K562 (cell line): ENCODE results near the gene CPT1C. TPM values are rescaled to one million over a fixed set of nuclear protein-coding genes. Genes with fewer than 3 reads are reported as not detected.

Experiments used
- BRF1 ChIP-seq: IDR thresholded peaks from 3 replicates; pipeline ENCODE4 v1.6.1; 2011; ENCODE audit warnings: borderline replicate concordance, mild to moderate bottlenecking; ENCODE audit not compliant: insufficient read length; ENCODE audit errors: extremely low read depth
- CBX3 ChIP-seq, 2 experiments: IDR thresholded peaks; 1 replicate in 1 of 2; 2 replicates in 1 of 2; pipeline ENCODE4 v1.6.1; 2012; ENCODE audit warnings: inconsistent platforms in 2 of 2, low read length in 2 of 2, borderline replicate concordance in 1 of 2, control low read depth in 1 of 2
- DEAF1 ChIP-seq: fragments of 450-650 bp; formaldehyde crosslinking; IDR thresholded peaks from 2 replicates; pipeline ENCODE4 v1.4.0; 2020; ENCODE audit warnings: mild to moderate bottlenecking, moderate library complexity
- MAFG ChIP-seq: fragments of 450-650 bp; conservative IDR thresholded peaks from 2 replicates; pipeline ENCODE4 v1.6.1; 2016; ENCODE audit warnings: missing genetic modification characterization, missing compliant biosample characterization
- SNAPC5 ChIP-seq: fragments of 250-450 bp; sonication (Bioruptor Pico); IDR thresholded peaks from 2 replicates; pipeline ENCODE4 v1.8.0; 2021; ENCODE audit warnings: moderate library complexity, mild to moderate bottlenecking, inconsistent platforms
- ZBTB40 ChIP-seq, 2 experiments: fragments of 450-650 bp in 1 of 2; sonication (generic) in 1 of 2; formaldehyde crosslinking in 1 of 2; IDR thresholded peaks; 2 replicates each; pipeline versions ENCODE4 v1.7.1 to v1.9.0; 2016 to 2022; ENCODE audit warnings: inconsistent platforms in 1 of 2, mild to moderate bottlenecking in 1 of 2, missing genetic modification reagents in 1 of 2
- ZC3H8 ChIP-seq: fragments of 450-650 bp; IDR thresholded peaks from 2 replicates; pipeline ENCODE4 v1.6.1; 2017
- ZNF324 ChIP-seq: fragments of 250-450 bp; sonication (Bioruptor Pico); IDR thresholded peaks from 2 replicates; pipeline ENCODE4 v1.4.0; 2020; ENCODE audit warnings: mild to moderate bottlenecking
- polyA plus RNA-seq, 8 experiments: library from polyadenylated mRNA; depleted of rRNA in 4 of 8; stranded (reverse) in 5 of 8; unstranded in 3 of 8; fragments of >200 nt; fragmentation: Nextera tagmentation in 2 of 8; fragmentation: Illumina TruSeq in 1 of 8; extraction: Ambion mirVana in 2 of 8; extraction: Trizol in 1 of 8; gene quantifications; 2 replicates each; pipeline versions ENCODE4 v1.2.1 to v1.2.3, GENCODE V29; 2011 to 2014; ENCODE audit warnings: inconsistent platforms in 1 of 8, missing spikeins in 1 of 8
- total RNA-seq, 7 experiments: library from RNA; depleted of rRNA in 6 of 7; stranded (reverse); fragments of >200 nt in 6 of 7; fragmentation: Illumina TruSeq in 2 of 7; extraction: Trizol in 2 of 7; gene quantifications; 2 replicates each; pipeline versions ENCODE4 v1.2.1 to v1.2.3, GENCODE V29; 2011 to 2021; ENCODE audit warnings: low replicate concordance in 1 of 7

The CPT1C gene
- total and polyA plus RNA-seq, 9 of the 15 experiments (the other 6 are each of a cell fraction or from before 2014, with no cell fraction given): 1.9 to 12.3 (median 3.0) TPM

DNA sequence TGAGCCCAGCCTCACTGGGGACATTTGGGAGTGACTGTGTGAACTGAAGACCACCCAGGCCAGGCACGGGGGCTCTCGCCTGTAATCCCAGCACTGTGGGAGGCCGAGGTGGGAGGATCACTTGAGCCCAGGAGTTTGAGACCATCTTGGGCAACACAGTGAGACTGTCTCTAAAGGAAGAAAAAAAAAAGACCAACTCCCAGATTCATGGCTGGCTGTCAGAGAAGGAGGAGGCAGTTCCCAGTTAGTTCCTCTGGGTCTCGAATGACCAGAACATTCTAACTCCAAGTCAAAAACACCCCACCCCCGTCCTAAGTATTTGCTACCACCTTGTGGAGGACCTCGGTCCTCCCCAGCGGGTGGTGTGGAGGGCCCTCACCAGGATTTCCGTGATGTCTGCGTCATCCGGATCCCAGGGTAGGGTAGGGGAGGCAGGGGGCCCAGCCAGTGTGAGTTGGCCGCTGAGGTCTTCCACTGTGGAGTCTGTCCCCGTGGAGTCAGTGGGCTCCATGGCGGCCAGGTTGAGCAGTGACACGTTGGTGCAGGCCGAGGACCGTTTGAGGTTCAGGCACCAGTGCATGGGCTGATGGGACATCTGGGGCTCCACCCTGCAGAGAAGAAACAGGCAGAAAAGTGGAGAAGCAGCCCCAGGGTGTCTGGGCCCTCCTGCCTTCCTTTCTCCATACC lies 70.9 kb downstream of the CPT1C start (continued):
- 0 out of 2 replicates have a peak, but pooled peaks have one; percentile 42 for TF ChIP-seq DEAF1 (CRISPR knock-in tag)
- TF ChIP-seq ZNF324 (CRISPR knock-in tag): no peak
- no peak for TF ChIP-seq BRF1
- no peak for TF ChIP-seq ZC3H8
- TF ChIP-seq ZBTB40 (IDR thresholded peaks at IDR 0.05): 0 out of 2 replicates have a peak, but pooled peaks have one; percentile 43
- TF ChIP-seq ZBTB40 (CRISPR knock-in tag; IDR thresholded peaks at IDR 0.05): no peak
- peak in 1 of 2 experiments; percentile 20; a peak in 1 of 3 replicates for TF ChIP-seq CBX3 (IDR thresholded peaks at IDR 0.05; ENCODE audit: borderline replicate concordance in 1 of 2, low read length in 2 of 2)
- TF ChIP-seq SNAPC5 (CRISPR knock-in tag): no peak
- 0 out of 2 replicates have a peak, but pooled peaks have one; percentile 12 for TF ChIP-seq MAFG (tag)
